IMR-90 (cell line): ENCODE measurements around the gene CDC42BPA. TPM values are rescaled to one million over a fixed set of nuclear protein-coding genes. Genes with fewer than 3 reads are reported as not detected.

Experiments used
- ATAC-seq: fragments of 200-7000 bp; cut with Tn5 transposase; 2 replicates; pipeline ENCODE4 v1.9.1; 2020; ENCODE audit warnings: low read depth, mild to moderate bottlenecking, moderate library complexity
- BruUV-seq: library from RNA; stranded (reverse); fragments of 400-500 nt; replicated peaks from 2 replicates; lab custom pipeline; 2021; lab: Mats Ljungman, UMichigan
- CTCF ChIA-PET: fragments of 300-600 bp; formaldehyde crosslinking; extraction: SDS; loops from one replicate; lab custom pipeline; 2021; ENCODE audit warnings: antibody characterized with exemption; lab: Yijun Ruan, JAX
- POLR2A ChIA-PET: fragments of 300-600 bp; sonication (Branson Sonifier 250); formaldehyde crosslinking; loops from one replicate; lab custom pipeline; 2022; ENCODE audit warnings: antibody characterized with exemption; ENCODE audit not compliant: unreplicated experiment; lab: Charles Lee
- DNase-seq: peaks from one replicate; pipeline ENCODE4 v3.0.0; 2013
- H2AFZ ChIP-seq: replicated peaks from 2 replicates; pipeline ENCODE3; 2013; ENCODE audit warnings: low read length, mild to moderate bottlenecking; ENCODE audit not compliant: poor library complexity
- H2AK5ac ChIP-seq: 2 replicates; pipeline ENCODE4 v1.6.1; 2013; ENCODE audit warnings: low read depth, low read length, inconsistent platforms
- H2AK9ac ChIP-seq: replicated peaks from 2 replicates; pipeline ENCODE3; 2013; ENCODE audit warnings: mild to moderate bottlenecking, low read depth, low read length, moderate library complexity; ENCODE audit not compliant: poor library complexity
- H2BK120ac ChIP-seq: 2 replicates; pipeline ENCODE4 v1.6.1; 2013; ENCODE audit warnings: low read depth, low read length, inconsistent platforms
- H2BK15ac ChIP-seq: 3 replicates; pipeline ENCODE4 v1.6.1; 2013; ENCODE audit warnings: low read depth, low read length, inconsistent platforms
- H2BK20ac ChIP-seq: 2 replicates; pipeline ENCODE4 v1.6.1; 2013; ENCODE audit warnings: low read depth, mild to moderate bottlenecking, inconsistent platforms, low read length, moderate library complexity
- H2BK5ac ChIP-seq: 2 replicates; pipeline ENCODE4 v1.6.1; 2013; ENCODE audit warnings: mild to moderate bottlenecking, low read depth, low read length, inconsistent platforms; ENCODE audit not compliant: poor library complexity, severe bottlenecking
- H3K14ac ChIP-seq: replicated peaks from 2 replicates; pipeline ENCODE4 v1.6.1; 2013; ENCODE audit warnings: low read depth, low read length, inconsistent platforms
- H3K18ac ChIP-seq: 2 replicates; pipeline ENCODE4 v1.6.1; 2013; ENCODE audit warnings: low read depth, low read length, control low read depth
- H3K23ac ChIP-seq: 2 replicates; pipeline ENCODE4 v1.6.1; 2013; ENCODE audit warnings: low read depth, low read length, inconsistent platforms
- H3K27ac ChIP-seq: 2 replicates; pipeline ENCODE4 v1.5.1; 2013; ENCODE audit warnings: mild to moderate bottlenecking, control low read depth, low read length; ENCODE audit not compliant: insufficient read depth
- H3K27me3 ChIP-seq: 2 replicates; pipeline ENCODE4 v1.6.1; 2013; ENCODE audit warnings: low read length; ENCODE audit not compliant: control insufficient read depth, insufficient read depth
- H3K36me3 ChIP-seq: 2 replicates; pipeline ENCODE4 v1.6.1; 2013; ENCODE audit warnings: low read length, mixed read lengths; ENCODE audit not compliant: control insufficient read depth, insufficient read depth
- H3K4ac ChIP-seq: 2 replicates; pipeline ENCODE4 v1.6.1; 2013; ENCODE audit warnings: low read depth, low read length, inconsistent platforms
- H3K4me1 ChIP-seq: 2 replicates; pipeline ENCODE4 v1.6.1; 2013; ENCODE audit warnings: low read length, mixed read lengths; ENCODE audit not compliant: control insufficient read depth, insufficient read depth
- H3K4me2 ChIP-seq: 2 replicates; pipeline ENCODE4 v1.6.1; 2013; ENCODE audit warnings: low read depth, mild to moderate bottlenecking, control low read depth, low read length, moderate library complexity
- H3K4me3 ChIP-seq: 2 replicates; pipeline ENCODE4 v1.5.1; 2013; ENCODE audit warnings: low read depth, mild to moderate bottlenecking, control low read depth, low read length, moderate library complexity; ENCODE audit not compliant: insufficient read depth
- H3K56ac ChIP-seq: 2 replicates; pipeline ENCODE4 v1.6.1; 2013; ENCODE audit warnings: low read length, inconsistent platforms; ENCODE audit not compliant: insufficient read depth; ENCODE audit errors: extremely low read depth
- H3K79me1 ChIP-seq, 2 experiments: 2 replicates each; pipeline ENCODE4 v1.6.1; 2013; ENCODE audit warnings: low read length in 2 of 2, inconsistent platforms in 1 of 2, low read depth in 1 of 2
- H3K9ac ChIP-seq: 2 replicates; pipeline ENCODE4 v1.6.1; 2013; ENCODE audit warnings: low read depth, low read length, control low read depth
- H3K9me1 ChIP-seq: 2 replicates; pipeline ENCODE4 v1.6.1; 2013; ENCODE audit warnings: low read length, inconsistent platforms; ENCODE audit not compliant: insufficient read depth
- H3K9me3 ChIP-seq: 2 replicates; pipeline ENCODE4 v1.6.1; 2013; ENCODE audit warnings: low read length; ENCODE audit not compliant: control insufficient read depth, insufficient read depth
- H4K20me1 ChIP-seq: 2 replicates; pipeline ENCODE4 v1.6.1; 2013; ENCODE audit warnings: low read length, inconsistent platforms; ENCODE audit not compliant: insufficient read depth
- H4K5ac ChIP-seq: 2 replicates; pipeline ENCODE4 v1.6.1; 2013; ENCODE audit warnings: mild to moderate bottlenecking, low read depth, low read length, control low read depth
- H4K8ac ChIP-seq, 2 experiments: 2 replicates each; pipeline ENCODE4 v1.6.1; 2013; ENCODE audit warnings: low read depth in 2 of 2, low read length in 2 of 2, control low read depth in 1 of 2, inconsistent platforms in 1 of 2
- H4K91ac ChIP-seq: 2 replicates; pipeline ENCODE4 v1.6.1; 2013; ENCODE audit warnings: low read depth, low read length, inconsistent platforms; ENCODE audit not compliant: insufficient read depth
- BHLHE40 ChIP-seq: fragments of 150-350 bp; IDR thresholded peaks from 2 replicates; pipeline ENCODE4 v1.6.1; 2016; ENCODE audit warnings: mild to moderate bottlenecking, low read depth, low read length
- CHD1 ChIP-seq: IDR thresholded peaks from 2 replicates; pipeline ENCODE4 v1.6.1; 2012; ENCODE audit warnings: low read depth, low read length, improper control_type of control experiment
- ELK1 ChIP-seq: fragments of 150-350 bp; IDR thresholded peaks from 2 replicates; pipeline ENCODE4 v1.6.1; 2016; ENCODE audit warnings: low read depth, mild to moderate bottlenecking, low read length, moderate library complexity, borderline replicate concordance
- MAZ ChIP-seq: IDR thresholded peaks from 2 replicates; pipeline ENCODE4 v1.6.1; 2012; ENCODE audit warnings: low read depth, mild to moderate bottlenecking, low read length, improper control_type of control experiment, moderate library complexity, borderline replicate concordance
- NFE2L2 ChIP-seq: fragments of 150-350 bp; IDR thresholded peaks from 2 replicates; pipeline ENCODE4 v1.6.1; 2016; ENCODE audit warnings: low read depth, mild to moderate bottlenecking, low read length
- RAD21 ChIP-seq: IDR thresholded peaks from 2 replicates; pipeline ENCODE4 v1.6.1; 2012; ENCODE audit warnings: low read length, improper control_type of control experiment
- RFX5 ChIP-seq: IDR thresholded peaks from 2 replicates; pipeline ENCODE4 v1.8.0; 2012; ENCODE audit warnings: low read depth, mild to moderate bottlenecking, low read length, moderate library complexity
- WGBS, 2 experiments: methylation state at CpG; one replicate each; pipeline versions ENCODE4 v1.1.5 to v1.1.7; 2013; ENCODE audit warnings: missing lambda C conversion rate in 2 of 2; ENCODE audit not compliant: insufficient read length in 1 of 2; ENCODE audit errors: extremely low coverage in 2 of 2; 5-methylcytosine and 5-hydroxymethylcytosine counted together
- dilution Hi-C: fragments of 300-500 bp; cut with HindIII; formaldehyde crosslinking; loops from one replicate; pipeline ENCODE4 v1.14.3; 2018; ENCODE audit warnings: low sequenced_read_pairs; ENCODE audit not compliant: unreplicated experiment
- in situ Hi-C: fragments of 300-500 bp; cut with MboI; formaldehyde crosslinking; loops from 3 replicates; pipeline ENCODE4 v1.14.3; 2019; ENCODE audit warnings: low sequenced_read_pairs, inconsistent platforms, mixed read lengths
- intact Hi-C: fragments of 100-400 bp; cut with micrococcal nuclease; formaldehyde crosslinking; loops from 2 replicates; pipeline ENCODE4 v1.10.0; 2022
- polyA plus RNA-seq, 3 experiments: library from polyadenylated mRNA; depleted of rRNA; stranded (reverse); fragments of >200 nt; gene quantifications; 2 replicates each; pipeline ENCODE4 v1.2.3, GENCODE V29; 2012; ENCODE audit warnings: low replicate concordance in 1 of 3
- total RNA-seq: library from RNA; depleted of rRNA; stranded (reverse); fragments of >200 nt; gene quantifications from 2 replicates; pipeline ENCODE4 v1.2.3, GENCODE V29; 2012

Gene CDC42BPA
- total and polyA plus RNA-seq, 2 of the 4 experiments (the other 2 are of a cell fraction) = 9.4 to 27.8 TPM

DNA sequence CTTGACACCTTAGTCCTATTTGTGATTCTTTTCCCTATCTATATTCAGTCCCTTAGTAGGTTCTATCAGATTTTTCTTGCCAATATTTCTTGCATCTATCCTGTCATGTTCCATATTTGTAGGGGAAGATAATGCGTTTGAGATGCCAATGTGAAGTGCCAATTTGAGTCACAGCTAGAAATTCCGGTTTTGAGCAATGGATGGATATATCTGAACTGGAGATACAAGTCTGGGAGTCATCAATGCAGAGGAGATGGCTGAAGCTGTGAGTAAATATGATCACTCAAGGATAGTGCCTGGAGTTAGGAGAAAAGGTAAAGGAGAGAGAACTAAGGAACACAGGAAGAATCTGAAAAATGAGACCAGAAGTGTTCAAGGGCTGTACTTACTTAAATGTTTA, 284.4 kb downstream of the CDC42BPA start:
- H2AK9ac ChIP-seq = no peak overlapping the region
- H2BK5ac ChIP-seq = no peak overlapping the region
- dilution Hi-C loops (no loop called here), in situ Hi-C loops (no loop called here), intact Hi-C loops (loop anchor here (10.0 kb wide), 1 partner anchor 401 kb away; no protein-coding TSS in a partner anchor)
- no peak for DNase-seq
- no peak overlapping the region for H2AK5ac ChIP-seq
- no peak overlapping the region for H3K14ac ChIP-seq
- ChIA-PET CTCF (no interaction called here), POLR2A (no interaction called here)
- no peaks in the 10 kb centered on the region; the same call in 1 of the 2 replicates for H3K9me3 ChIP-seq
- H3K4me1 ChIP-seq = no peaks in the 10 kb centered on the region
- H4K20me1 ChIP-seq = no peaks in the 10 kb centered on the region
- H4K5ac ChIP-seq = no peak overlapping the region
- H2BK15ac ChIP-seq = no peak overlapping the region
- H3K36me3 ChIP-seq = peaks cover 19% of the 10 kb centered on the region
- no peak overlapping the region for H3K18ac ChIP-seq
- H3K27me3 ChIP-seq = no peaks in the 10 kb centered on the region
- no peak overlapping the region for H3K56ac ChIP-seq
- no peak overlapping the region for H4K8ac ChIP-seq
- H3K9me1 ChIP-seq = 0 out of 2 replicates have a peak, but pooled peaks cover 3% of the 10 kb centered on the region
- TF ChIP-seq MAZ (no peak), CHD1 (no peak), NFE2L2 (no peak), RFX5 (no peak), RAD21 (no peak), ELK1 (no peak), BHLHE40 (no peak)
- H3K4me3 ChIP-seq = no peak overlapping the region
- no peaks in the 10 kb centered on the region for H3K79me1 ChIP-seq
- H3K4me2 ChIP-seq = no peak overlapping the region
- no peak overlapping the region for H2BK20ac ChIP-seq
- H3K4ac ChIP-seq = no peak overlapping the region
- no peak overlapping the region for H2BK120ac ChIP-seq
- no peak overlapping the region for H3K27ac ChIP-seq
- H4K91ac ChIP-seq = no peak overlapping the region
- H3K23ac ChIP-seq = no peak overlapping the region
- no peak for ATAC-seq
- H2AFZ ChIP-seq = no peak overlapping the region
- WGBS, 2 experiments = 100% methylated on average over 1 of the region's 2 CpGs; no CpG with 5 or more reads in 1 of the 2 experiments
- no peak overlapping the region for H3K9ac ChIP-seq
- BruUV-seq = no TSS peak
